Measurements from ENCODE around the gene ANLN.

The ANLN gene

GRCh38 chr7:36430881-36431280, 41.2 kb downstream of the ANLN start:
- TF ChIP-seq REST (IDR thresholded peaks at IDR 0.05; ENCODE audit: insufficient read depth in 1 of 2, low read depth in 2 of 2, low read length in 2 of 2) = no peak
- no peak for TF ChIP-seq POLR2AphosphoS5 (IDR thresholded peaks at IDR 0.05; ENCODE audit: low read depth, low read length)
- no peak for TF ChIP-seq FOXP2 (optimal IDR thresholded peaks at IDR 0.05; ENCODE audit: borderline replicate concordance, extremely low read depth, extremely low read length, insufficient read depth)
- TF ChIP-seq TAF1 (IDR thresholded peaks at IDR 0.05; ENCODE audit: borderline replicate concordance, insufficient read depth, low read length) = no peak
- no peak for TF ChIP-seq SIN3A (IDR thresholded peaks at IDR 0.05; ENCODE audit: borderline replicate concordance, insufficient read depth, low read length)

GRCh38 chr7:36438211-36438610, 48.5 kb downstream of the ANLN start:
- TF ChIP-seq TAF1 (IDR thresholded peaks at IDR 0.05; ENCODE audit: borderline replicate concordance, insufficient read depth, low read length) (no peak), FOXP2 (optimal IDR thresholded peaks at IDR 0.05; ENCODE audit: borderline replicate concordance, extremely low read depth, extremely low read length, insufficient read depth) (no peak), POLR2AphosphoS5 (IDR thresholded peaks at IDR 0.05; ENCODE audit: low read depth, low read length) (no peak), REST (IDR thresholded peaks at IDR 0.05; ENCODE audit: insufficient read depth in 1 of 2, low read depth in 2 of 2, low read length in 2 of 2) (no peak), SIN3A (IDR thresholded peaks at IDR 0.05; ENCODE audit: borderline replicate concordance, insufficient read depth, low read length) (no peak)

- TF ChIP-seq TAF1 (IDR thresholded peaks at IDR 0.05; ENCODE audit: borderline replicate concordance, insufficient read depth, low read length) (no peak), FOXP2 (optimal IDR thresholded peaks at IDR 0.05; ENCODE audit: borderline replicate concordance, extremely low read depth, extremely low read length, insufficient read depth) (no peak), REST (IDR thresholded peaks at IDR 0.05; ENCODE audit: insufficient read depth in 1 of 2, low read depth in 2 of 2, low read length in 2 of 2) (no peak), SIN3A (IDR thresholded peaks at IDR 0.05; ENCODE audit: borderline replicate concordance, insufficient read depth, low read length) (no peak), POLR2AphosphoS5 (IDR thresholded peaks at IDR 0.05; ENCODE audit: low read depth, low read length) (no peak)
These were observed 50.0 kb downstream of the ANLN start for GRCh38 chr7:36439624-36440023.

GRCh38 chr7:36440880-36441279, 51.2 kb downstream of the ANLN start:
- no peak for TF ChIP-seq TAF1 (IDR thresholded peaks at IDR 0.05; ENCODE audit: borderline replicate concordance, insufficient read depth, low read length)
- no peak for TF ChIP-seq SIN3A (IDR thresholded peaks at IDR 0.05; ENCODE audit: borderline replicate concordance, insufficient read depth, low read length)
- no peak for TF ChIP-seq FOXP2 (optimal IDR thresholded peaks at IDR 0.05; ENCODE audit: borderline replicate concordance, extremely low read depth, extremely low read length, insufficient read depth)
- TF ChIP-seq POLR2AphosphoS5 (IDR thresholded peaks at IDR 0.05; ENCODE audit: low read depth, low read length) = no peak
- TF ChIP-seq REST (IDR thresholded peaks at IDR 0.05; ENCODE audit: insufficient read depth in 1 of 2, low read depth in 2 of 2, low read length in 2 of 2) = no peak
